Activated T-cell treated with anti-CD3 and anti-CD28 coated beads for 1 hour (primary cell): ENCODE measurements around the gene WIPF3.

Source experiments
- DNase-seq: peaks from one replicate; pipeline ENCODE4 v3.0.0-alpha.2; 2020; ENCODE audit warnings: low read depth

The WIPF3 gene

DNA sequence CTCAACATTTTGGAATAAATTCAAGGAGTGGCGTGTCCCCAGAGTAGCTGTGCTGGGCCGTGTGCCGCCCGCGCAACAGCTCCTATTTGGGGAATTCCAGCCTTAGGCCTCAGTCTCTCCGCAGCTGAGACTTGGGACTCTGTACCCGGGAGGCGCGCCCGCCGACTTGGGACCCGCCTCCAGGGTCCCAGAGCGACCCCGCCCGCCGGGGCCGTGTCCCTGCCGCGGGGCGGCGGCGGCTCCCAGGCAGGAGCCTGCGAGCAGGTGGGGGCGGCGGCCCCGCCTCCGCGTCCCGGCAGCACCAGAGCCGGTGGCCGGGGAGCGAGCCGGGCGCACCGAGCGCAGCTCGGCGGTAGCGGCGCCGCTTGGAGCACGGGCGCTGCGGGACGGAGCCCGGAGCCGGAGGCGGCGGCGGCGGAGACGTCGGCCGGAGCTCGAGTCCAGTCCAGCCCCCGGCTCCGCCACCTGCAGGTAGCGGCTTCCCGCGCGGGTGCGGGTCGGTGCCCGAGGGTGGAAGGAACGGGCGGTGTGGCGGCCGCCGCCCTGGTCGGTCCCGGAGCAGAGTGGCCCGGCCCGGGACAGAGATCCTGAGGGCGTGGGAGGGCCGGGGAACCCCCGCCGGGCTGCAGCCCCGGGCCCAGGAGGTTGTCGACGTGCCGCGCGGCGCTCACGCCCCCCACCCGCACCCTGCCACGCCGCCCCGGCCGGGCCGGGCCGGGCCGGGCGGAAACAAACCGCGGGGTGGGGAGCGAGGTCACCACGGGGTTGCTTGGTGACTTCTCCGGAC is at the start of gene WIPF3:
Gene WIPF3, plus strand, starts transcription at position 301 of the 787 bp plus-strand sequence. CDS start 28,217 bp downstream, outside the sequence.
- DNase-seq: no peak

- no peak for DNase-seq
Observed at GRCh38 chr7:29763266-29763665, 43.0 kb upstream of the WIPF3 start.

DNA sequence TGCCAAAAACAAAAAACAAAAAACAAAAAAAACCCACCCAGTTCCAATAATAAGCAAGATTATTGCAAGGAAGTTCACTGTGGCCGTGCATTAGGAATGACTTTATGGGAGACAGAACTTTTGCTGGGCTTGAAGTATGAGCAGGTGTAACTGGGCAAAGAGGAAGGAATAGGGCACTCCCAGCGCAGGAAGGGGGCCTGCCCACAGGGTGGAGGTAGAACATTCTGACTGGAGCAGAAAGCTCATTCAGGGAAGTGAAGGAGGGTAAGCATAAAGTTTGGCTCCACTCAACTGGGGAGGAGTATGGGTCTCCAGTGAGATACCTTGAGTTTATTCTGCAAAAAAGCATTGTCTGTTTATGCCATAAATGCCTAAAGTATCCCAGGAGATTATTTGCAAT is 42.1 kb upstream of the WIPF3 start:
- no peak for DNase-seq

DNA sequence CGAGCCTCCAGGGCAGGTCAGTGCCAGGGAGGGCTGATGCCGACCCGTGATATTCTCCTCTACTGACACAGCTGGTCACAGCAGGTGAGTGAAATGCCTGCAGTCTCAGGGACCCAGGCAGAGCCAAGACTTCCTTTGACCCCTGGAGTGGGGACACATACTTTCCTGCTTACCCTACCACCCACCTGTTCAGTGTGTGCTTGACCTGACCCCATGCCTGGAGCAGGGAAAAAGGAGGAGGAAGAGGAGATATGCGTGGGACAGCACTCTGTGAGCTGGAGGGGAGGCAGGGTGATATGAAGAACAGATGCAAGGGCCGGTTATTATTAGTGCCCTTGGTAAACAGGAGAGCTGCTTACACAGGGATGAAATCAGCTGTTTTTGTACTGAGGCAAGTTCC is 40.8 kb upstream of the WIPF3 start:
- DNase-seq: no peak

DNA sequence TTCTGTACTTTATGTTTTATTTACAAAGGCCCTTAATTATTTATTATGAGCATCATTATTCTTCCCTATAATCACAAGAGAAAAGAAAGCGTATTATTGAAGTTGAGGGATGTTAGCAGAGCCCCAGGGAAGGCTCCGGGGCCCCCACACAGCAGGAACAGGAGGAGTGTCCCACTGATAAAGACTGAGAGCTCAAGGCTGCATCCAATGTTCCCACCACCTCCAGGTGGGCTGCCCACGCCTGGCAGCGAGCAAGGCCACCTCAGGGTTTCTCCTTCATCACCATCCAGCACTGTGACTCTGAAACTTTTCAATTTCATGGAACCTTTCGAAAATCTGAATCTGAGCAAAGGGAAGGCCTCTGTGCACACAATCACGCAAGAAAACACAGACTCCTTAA is 35.9 kb upstream of the WIPF3 start:
- DNase-seq: no peak

DNA sequence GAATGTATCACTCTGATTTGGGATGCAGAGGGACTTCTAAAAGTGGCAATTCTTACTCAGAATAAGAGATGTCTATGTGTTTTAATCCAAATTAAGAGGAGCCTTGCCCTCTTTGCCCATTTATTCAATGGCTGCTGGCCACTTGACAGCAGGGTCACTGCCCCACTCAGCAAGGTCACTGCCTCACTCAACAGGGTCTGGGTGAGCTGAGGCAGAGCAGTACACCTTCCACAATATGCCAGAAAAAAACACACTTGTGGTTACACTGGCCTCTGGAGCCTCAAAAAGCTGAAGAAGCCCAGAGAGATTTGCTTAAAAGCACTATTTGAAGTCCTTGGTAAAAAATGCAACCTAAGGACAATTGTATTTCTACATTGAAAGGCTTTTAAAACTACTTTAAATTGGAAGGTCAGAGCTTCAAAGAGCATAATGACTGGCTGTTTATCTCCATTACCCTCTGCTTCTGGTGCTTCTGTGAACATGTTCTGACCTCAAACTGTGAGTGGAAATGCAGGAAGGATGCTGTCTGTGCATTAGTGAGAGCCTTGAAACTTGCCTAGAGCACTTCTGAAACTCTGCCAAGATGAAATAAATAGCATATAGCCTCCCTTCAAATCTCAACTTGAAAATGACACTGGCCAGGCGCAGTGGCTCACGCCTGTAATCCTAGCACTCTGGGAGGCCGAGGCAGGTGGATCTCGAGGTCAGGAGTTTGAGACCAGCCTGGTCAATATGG is 35.1 kb upstream of the WIPF3 start:
- DNase-seq: no peak

GRCh38 chr7:29779017-29779416 is 27.3 kb upstream of the WIPF3 start:
- no peak for DNase-seq

GRCh38 chr7:29780346-29780745 is 26.0 kb upstream of the WIPF3 start:
- no peak for DNase-seq

DNA sequence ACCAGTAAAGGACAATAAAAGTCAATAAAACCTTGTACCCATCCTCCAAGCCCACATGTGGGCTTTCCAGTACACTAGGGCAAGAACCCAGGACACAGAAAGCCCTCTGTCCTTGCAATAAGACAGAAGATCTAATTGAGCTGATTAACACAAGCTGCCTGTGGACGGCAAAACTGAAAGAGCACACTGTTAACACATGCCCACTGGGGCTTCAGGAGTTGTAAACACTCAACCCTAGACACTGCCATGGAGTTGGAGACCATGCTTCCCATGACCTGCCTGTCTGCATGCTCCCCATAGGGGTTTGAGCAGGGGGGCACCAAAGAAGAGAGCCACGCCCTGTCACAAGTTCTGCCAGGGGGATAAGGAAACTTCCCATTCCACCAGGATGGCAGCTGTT is 22.6 kb upstream of the WIPF3 start:
- no peak for DNase-seq

GRCh38 chr7:29793507-29793906 is 12.8 kb upstream of the WIPF3 start:
- no peak for DNase-seq

GRCh38 chr7:29794959-29795629 is 11.2 kb upstream of the WIPF3 start:
- DNase-seq: no peak

DNA sequence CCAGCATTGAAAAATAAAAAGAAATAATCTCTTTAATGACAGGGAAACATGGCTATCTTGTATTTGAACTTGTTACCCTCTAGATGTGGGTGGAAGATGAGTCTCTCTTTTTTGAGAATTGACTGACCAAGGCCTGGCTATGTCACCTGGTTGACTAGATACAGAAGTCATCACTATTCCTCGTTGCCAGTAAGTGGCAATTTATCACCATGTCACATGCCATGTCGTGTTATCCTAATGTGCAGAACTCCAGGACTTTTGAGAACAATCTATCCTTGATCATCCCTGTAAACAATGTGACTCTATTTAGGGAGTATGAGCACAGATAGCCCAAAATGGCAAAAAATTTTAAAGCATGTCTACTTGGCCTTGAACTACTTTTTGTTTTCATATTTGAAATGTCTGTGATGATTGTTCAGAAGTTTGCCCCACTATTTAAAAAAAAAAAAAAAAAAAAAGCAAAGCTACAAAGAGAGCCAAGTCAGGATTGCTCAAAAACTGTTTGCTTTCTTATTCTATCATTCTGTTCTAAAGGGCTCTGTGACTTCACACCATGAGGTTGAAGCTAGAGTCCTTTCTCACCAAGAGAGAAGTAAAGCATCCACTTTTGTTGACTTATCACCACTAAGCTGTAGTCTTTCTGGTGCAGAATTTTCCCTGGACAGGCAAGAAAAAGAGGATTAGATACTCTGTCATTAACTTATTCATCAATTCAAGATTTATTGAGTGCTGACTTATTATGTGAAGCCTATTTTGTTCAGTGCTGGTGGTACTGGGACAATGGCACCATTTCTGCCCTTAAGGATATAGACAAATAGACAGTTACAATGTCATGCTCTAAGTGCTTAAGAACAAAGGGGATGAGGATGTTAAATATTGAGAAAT is 10.4 kb upstream of the WIPF3 start:
- DNase-seq: no peak

GRCh38 chr7:29797112-29797944 is 9.0 kb upstream of the WIPF3 start:
- DNase-seq: no peak

- DNase-seq: no peak
Observed at GRCh38 chr7:29798422-29798821, 7.9 kb upstream of the WIPF3 start.

- DNase-seq: no peak
Observed at GRCh38 chr7:29801929-29802328, 4.4 kb upstream of the WIPF3 start.

DNA sequence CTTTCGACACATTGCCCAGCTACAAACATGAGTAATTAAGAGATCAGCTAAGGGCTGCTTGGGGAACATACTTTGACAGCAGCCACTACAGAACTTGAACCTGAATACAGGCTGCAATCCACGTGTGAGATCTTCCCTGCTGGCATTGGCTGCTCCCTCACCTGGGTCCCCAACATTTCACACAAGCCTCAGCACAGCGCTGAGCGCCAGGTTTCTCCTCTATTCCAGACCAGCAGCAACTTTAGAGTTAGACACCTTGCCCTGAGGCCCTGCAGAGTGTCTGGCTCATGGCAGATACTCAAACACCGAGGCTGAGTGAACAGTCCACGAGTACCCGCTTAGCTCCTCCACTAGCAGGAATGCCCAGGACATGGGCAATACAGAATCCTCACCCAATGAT is 1.3 kb upstream of the WIPF3 start:
- DNase-seq: no peak

- no peak for DNase-seq
Observed at GRCh38 chr7:29805886-29806207, 461 bp upstream of the WIPF3 start.

DNA sequence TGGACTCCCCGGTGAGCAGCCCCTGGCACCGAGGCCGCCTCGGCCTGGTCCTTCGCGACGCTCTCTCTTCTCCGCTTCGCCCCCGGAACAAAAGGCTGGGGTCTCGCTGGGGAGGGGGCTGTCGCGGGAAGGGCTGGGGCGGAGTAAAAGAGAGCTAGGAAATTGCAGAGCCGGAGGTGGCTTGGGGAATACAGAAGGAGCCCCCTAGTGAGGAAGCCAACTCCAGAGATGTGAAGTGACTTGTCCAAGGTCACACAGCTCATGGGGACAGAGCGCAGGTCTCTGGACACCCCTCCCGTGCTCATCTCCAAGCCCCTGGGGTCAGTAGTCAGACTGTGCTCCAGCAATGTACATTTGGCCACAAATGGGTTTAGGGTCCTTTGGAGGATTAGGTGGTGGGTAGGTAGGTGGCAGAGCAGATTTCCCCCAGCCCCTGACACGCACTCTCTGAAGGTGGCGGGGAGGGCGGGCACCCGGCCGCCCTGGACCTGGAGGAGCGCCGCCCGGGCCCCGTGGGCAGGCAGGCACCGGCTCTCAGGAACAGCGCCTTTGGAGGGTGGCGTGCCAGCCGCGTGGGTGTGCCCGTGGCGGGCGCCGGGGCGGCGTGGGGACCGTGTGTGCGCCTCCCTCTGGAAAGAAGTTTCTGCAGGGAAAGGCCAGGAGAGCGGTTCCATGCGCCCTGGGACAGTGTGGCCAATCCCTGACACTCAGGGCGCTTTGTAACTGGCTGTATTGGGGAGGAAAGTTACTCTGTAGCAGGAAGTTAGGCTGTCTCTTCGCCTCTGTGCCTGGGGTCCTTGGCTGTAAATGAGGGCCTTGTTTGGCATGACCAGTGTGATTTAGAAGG is 910 bp downstream of the WIPF3 start:
- DNase-seq: no peak

DNA sequence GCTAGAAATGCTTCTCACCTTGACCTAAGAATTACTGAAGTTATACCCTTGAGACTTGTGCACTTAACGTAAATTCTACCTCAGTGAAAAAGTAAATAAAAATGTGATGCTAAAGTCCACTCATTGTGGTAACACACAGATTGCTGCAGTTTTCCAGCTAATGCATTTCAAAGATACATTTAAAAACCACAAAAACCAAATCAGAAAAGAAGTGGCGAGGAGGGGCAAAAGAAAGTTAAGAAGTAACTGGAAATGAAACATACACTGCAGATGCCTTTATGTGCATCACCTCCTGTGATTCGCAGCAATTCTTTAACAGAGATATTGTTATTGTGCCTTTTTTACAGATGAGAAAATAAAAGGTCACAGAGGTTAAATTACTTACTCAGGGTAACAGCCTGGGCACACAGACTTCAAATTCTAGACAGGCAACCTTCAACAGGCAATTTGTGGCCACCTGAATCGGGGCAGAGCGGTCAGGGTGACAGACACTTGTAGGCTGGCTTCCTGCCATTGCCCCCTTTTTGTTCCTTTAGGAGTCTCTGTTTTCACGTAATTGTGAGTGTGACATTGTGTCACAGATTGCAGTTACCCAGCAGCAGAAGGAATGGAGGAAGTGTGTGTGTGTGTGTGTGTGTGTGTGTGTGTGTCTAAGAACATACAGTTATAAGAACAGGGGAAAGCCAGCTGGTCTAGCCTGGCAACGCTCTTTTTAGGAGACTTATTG is 1.9 kb downstream of the WIPF3 start:
- DNase-seq: no peak
